ENCODE data around the gene VPS33B.

DNA sequence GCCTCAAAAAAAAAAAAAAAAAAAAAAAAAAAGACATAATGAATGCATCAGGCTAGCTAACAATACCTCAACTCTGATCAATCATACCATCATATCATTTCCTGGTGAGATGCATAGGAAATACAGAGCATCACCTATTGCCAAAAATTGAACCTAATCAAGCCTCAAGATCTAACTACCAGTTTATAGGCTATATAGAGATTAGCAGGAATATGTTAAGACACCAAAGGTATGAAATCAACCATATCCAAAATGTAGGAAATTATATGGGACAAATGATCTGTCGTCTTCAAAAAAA lies 387 bp upstream of the VPS33B start:
- TF ChIP-seq CTCF (conservative IDR thresholded peaks at IDR 0.05; ENCODE audit: low read length) (peak; percentile 0; the same call in 1 of the 2 replicates), EZH2phosphoT487 (IDR thresholded peaks at IDR 0.05; ENCODE audit: borderline replicate concordance) (no peak)

Data from Loucy (cell line).